Stimulated activated CD4-positive, alpha-beta T cell treated with anti-CD3 and anti-CD28 coated beads, Interleukin-2, amount 100 ng/mL, for 4 hours (primary cell): ENCODE measurements around the gene ADIRF.
A peak's percentile ranks its signal among the peaks of the same experiment; 100 is the strongest.
"Not testable (repeated sequence)": the region's sequence is repeated elsewhere in the genome, so short reads cannot be mapped to it uniquely, and the experiment has no call there.

Experiments
- DNase-seq: peaks from one replicate; pipeline ENCODE4 v3.0.0-alpha.2; 2020; ENCODE audit warnings: low read depth

The ADIRF gene

DNA sequence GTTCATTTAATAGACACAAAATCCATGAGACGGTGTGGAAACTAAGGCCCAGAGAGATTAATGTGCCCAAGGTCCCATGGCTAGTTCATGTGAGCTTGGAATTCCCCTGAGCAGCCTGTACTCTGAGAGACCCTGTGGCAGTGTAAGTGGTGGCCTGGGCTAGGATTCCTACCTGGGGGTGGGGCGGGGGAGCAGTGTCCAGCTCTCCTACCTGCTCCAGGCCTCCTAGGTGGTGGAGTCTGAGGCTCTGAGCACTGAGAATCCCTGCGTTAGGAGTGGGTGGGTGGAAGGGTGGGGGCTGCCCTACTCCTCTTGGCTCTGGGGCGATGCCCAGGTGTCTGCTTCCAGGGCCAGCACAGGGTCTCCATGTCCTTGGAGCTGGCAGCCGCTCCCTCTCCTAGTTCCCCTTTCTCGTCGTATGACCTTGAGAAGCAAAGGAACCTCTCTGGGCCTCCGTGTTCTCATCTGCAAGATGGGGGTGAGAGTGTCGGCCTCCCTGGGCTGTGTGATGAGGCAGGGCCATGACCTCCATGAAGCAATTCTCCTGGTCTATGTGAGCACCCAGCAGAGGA is 7.3 kb upstream of the ADIRF start:
- no peak for DNase-seq

DNA sequence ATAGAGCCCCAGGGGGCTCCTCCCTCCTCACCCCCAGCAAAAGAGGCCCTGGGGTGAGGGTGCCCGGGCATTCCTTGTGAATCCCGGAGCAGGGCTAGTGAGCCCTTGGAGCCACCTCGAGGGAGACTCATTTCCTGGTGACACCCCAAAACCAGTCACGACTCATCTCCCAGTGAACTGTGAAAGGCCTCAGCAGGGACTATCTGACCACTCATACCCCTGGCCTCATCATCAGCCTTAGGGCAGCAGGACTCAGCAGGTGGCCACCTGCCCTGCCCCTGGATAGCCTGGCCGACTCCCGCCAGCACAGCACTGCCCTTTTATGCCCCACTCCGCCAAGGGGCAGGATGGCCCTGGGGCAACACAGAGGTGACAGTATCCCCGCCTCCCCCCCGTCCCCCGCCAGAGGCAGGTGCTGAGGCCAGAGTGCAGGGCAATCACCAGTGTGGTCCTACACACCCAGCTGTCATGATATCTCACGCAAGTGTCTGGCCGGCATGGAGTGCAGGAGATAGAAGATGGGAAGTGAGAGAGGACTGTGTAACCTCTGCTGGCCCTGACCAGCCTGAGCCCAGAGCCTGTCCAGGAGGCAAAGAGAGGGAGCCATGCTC is 6.7 kb upstream of the ADIRF start:
- DNase-seq = no peak

DNA sequence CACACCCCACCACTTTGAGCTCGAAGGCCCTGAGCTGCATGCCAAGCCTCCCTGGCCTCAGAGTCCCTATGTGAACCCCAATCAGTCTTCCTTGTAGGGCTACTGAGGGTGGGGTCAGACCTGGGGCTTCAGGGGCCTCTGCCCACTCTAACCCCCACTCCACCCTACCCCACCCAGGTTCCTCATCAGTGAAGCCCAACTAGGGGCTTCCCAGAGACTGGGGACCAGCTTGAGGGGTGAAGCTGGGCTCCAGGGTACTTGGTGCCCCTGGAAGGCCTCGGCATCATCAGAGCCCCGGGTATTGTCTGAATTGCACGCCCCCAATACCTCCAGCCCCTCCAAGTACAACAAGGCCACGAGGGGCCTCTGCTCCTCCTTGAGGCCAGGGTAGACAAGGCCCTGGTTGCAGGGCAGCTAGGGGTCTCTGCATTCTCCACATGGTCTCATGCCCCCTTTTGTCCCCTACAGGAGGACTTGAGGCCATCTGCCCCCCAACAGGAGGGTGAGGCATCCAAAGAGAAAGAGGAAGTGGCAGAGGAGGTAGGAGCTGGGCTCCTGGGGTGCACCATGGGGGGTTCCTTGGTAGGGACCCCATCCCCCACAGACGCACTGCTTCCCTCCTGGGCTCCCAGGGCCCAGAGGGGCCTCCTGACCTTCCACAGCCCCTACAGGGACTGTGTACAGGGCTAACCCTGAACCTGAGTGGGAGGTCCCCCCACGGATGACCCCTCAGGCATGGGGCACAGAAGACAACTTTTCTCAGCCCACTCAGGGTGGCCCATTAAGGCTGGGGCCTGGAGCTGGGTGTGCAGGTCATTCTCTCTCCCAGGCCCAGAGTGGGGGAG is 5.9 kb upstream of the ADIRF start:
- no peak for DNase-seq

DNA sequence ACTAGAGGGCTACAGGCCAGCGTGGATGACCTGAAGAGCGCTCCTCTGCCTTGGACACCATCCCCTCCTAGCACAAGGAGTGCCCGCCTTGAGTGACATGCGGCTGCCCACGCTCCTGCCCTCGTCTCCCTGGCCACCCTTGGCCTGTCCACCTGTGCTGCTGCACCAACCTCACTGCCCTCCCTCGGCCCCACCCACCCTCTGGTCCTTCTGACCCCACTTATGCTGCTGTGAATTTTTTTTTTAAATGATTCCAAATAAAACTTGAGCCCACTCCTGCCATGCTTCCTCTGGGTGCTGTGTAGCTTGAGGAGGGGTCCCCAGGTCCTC is 5.3 kb upstream of the ADIRF start:
- no peak for DNase-seq

DNA sequence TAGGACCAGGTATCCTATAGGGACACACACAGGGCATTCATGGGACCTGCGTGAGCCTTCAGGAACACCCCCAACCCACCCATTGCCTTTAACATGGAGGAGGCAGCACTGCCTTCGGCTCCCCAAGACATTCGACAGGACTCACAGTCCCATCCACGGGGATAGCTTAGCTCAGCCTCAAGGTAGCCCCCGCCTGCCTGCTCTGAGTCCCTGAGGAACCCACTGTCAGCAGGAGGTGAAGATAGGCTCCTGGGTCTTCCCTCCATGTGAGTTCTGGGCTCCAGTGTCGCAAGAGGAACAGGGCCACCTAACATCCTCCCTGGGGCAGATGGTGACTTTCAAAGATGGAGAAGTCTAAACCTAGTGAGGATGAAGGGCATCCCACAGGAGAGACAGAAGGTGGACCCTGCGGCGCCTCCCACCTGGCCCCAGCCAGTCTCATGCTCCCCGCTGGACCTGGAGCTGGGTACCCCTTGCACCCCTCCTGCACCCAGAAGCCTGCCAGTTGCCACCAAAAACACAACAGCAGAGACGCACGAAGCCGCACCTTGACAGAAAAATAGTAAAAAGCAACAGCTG is 4.9 kb upstream of the ADIRF start:
- DNase-seq = no peak

DNA sequence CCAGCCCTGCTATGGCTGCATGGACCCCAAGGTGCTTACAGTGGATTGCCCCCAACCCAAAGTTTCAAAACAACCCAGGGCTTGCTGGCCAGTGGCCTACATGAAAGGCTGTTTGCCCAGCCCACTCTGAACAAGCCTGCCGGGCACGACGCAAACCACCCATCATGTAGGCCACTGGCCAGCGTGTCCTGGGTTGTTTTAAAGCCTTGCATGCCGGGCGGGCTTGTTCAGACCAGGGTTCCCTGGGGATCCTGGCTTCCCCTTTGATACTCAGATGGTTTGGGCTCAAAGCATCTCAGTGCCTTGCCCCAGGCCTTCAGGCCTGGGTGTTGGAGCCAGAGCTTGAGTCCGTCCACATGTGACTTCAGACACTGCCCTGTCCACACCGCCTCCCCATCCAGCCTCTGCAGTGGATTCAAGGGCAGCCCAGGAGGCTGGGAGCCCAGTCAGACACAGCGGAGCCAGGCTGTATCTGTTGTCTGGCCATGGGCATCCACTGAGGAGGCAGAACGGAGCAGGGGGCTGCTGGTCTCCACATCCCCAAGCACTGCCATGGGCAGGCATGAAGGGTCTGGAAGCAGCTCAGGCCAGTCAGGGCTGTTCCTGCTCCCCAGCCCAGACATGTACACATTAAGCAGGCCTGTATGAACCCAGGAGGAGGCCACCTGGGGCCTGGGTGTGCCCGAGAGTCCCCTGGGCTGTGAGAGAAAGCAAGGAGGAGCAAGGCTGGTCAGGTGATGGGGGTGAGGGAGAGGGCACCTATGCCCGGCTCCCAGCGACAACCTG is 4.0 kb upstream of the ADIRF start:
- DNase-seq = no peak

DNA sequence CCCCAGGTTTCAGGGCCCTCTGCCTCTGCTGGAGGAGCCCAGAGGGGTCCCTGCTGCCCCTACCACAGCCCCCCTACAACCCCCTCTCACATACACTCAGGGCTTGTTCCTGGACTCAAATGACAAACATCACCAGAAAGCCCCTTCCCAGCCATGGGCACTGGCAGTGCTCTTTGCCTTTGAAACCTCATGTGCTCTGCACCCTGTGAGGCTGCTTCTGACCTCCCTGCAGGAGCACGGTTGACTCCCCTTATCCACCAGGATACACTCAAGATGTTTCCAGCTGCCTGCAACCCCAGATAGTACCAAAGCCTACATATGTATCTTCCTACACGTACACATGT is 3.5 kb upstream of the ADIRF start:
- no peak for DNase-seq

DNA sequence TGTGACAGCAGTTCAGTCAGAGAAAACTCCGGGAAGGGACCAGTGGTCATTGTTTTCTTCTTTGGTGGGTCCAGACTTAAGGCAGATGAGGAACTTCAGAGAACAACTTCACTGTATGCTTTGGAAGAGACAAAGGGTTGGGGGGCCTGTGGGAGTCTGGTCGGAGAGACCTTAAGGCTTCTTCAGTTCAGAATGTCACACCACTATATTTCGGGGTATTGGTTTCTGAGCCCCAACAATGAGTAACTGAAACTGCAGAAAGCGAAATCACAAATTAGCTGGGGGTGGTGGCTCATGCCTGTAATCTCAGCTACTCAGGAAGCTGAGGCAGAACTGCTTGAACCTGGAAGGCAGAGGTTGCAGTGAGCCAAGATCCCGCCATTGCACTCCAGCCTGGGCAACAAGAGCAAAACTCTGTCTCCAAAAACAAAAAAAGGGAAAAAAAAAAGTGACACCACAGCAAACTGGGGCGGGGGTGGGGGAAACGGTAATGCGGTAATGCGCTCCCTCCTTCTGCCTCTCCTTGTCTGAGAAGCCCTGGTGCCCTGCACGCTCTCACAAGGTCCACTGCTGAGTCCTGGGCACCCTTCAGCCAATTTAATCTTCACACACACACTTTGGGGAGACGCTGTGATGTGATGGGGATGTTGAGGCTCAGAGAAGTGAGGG is 2.2 kb upstream of the ADIRF start:
- DNase-seq = peak; percentile 16

DNA sequence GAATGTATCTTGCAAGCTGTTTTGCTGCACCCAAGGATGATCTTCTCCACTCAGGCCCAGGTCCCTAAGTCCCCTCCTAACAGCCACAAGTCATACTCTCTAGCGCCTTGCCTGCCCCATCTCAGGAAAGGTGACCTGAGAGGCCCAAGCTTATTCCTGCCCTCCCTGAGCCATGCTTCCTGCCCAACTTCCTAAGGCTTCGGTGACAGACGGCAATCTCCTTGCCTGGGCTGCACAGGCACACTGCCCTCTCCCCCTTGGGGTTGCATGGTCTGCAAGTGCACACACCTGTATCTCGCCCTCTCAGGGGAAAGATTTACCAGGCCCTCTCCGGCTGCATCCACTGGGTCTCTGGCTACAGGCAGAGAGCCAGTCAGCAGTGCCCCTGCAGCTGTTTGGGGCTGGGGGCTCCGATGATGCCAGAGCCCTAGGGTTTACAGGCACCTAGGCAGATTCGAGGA is 771 bp upstream of the ADIRF start:
- no peak for DNase-seq

DNA sequence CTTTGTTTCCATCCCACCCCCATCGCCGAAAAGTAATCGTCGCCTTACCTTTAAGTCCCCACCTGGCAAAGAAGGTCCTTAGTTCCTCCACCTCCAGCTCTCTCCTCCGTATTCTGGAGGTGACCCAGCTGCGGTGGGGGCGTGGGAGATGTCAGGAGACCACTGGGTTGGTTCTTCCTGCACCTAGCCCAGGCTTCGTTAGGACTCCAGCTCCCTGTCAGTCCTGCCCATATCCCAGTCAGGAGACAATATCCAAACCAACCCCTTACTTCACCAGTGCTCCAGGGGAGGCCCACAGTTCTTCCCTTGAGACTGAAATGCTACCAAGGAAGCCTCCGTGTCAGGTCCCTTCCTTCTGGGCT is 693 bp downstream of the ADIRF start:
- no peak for DNase-seq

DNA sequence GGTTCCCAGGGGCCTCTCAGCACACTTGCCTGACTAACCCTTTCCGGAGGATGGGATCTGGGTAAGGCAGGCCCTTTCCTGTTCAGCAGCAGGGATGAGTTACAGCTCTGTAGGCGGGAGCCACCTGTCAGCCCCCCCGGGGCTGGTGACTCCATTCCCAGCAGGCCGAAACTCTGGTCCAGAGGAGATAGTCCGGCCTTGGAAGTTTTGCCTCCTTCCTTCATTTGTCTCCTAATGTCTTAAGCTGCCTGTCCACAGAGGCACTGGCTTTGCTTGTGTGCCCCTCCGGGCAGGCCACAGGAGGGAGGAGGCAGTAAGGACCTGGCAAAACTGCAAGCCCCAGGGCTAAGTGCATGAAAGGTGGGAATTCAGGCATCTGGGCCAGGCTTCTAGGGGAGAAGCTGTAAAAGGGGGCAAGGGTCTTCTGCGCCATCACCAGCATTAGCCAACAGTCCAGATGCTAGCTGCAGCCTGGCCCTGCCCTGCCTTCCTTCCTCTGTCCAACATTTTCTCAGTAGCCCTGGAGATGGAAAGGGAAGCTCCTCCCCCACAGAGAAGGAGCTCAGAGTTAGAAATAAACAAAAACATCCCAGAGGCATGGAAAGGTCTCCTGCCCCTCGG is 1.2 kb downstream of the ADIRF start:
- DNase-seq = no peak

DNA sequence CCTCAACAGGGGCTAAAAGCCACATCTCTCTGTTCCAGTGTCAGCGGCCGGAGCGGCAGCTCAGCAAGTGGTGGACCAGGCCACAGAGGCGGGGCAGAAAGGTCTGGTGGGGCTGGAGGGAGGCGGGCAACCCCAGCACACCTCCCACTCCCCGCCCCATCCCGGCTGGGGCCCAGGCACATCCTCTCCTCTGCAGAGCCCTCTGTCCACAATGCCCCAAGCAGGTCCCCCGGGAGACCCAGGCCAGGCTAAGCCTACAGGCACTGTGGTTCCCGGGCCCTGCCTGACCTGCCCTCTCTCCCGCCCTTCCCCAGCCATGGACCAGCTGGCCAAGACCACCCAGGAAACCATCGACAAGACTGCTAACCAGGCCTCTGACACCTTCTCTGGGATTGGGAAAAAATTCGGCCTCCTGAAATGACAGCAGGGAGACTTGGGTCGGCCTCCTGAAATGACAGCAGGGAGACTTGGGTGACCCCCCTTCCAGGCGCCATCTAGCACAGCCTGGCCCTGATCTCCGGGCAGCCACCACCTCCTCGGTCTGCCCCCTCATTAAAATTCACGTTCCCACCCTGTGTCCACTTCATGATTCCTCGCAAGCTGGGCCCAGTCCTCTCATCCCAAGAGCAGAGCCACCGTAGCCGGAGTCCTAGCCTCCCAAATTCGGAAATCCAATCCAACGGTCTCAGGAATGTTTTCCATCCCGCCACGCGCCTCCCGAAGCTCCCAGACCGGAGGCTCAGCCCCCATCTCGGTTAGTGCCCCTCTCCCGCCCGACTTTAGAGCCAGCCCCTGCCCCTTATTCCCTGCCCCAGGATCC is 2.1 kb downstream of the ADIRF start:
- DNase-seq = no peak

DNA sequence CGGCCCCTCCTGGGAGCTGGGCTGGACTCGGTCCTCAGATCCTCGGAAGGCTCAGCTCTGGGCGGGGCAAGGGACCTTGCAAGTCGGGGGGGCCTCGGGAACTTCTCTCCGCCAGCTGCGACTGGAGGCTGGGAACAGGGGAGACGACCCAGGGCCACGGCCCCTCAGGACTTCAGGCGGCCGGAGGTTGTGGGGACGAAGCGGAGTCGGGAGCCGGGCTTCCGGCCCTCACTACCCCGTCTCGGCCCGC is 2.6 kb downstream of the ADIRF start:
- DNase-seq = no peak

DNA sequence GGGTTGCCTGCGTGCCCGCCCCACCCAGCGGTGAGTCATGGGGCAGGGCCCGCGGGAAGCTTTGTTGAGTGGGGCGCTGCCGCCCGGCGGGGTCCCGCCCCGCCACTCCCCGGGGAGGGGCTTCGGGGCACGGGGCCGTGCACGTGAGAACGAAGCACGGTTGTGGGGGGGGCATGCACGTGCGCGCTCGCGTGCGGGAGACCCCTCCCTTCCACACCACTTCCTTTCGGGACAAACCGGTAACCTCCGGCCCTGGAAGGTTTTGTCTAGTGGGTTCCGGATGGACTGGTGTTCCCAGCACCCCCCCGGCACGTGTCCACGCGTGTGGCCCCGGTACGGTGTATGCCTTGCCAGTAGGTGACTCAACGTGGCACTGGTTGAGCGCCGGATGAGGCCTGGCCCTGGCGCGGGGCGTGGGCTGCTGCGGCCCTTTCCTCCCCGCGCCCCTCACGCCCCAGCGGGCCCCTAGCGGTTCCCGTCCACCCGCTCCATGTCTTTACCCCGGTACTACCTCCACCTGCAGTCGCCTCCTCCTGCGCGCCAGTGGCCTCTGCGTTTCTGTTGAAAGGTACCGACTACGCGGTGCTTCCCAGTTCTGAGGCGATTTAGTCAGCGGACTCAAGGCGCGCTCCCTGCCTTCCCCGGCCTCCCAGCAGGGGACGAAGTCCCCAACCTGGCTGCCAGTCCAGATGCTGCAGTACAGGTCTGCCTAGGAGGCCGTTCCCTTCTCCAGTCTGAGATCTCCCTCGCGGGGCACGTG is 3.1 kb downstream of the ADIRF start:
- peak; percentile 85 for DNase-seq

DNA sequence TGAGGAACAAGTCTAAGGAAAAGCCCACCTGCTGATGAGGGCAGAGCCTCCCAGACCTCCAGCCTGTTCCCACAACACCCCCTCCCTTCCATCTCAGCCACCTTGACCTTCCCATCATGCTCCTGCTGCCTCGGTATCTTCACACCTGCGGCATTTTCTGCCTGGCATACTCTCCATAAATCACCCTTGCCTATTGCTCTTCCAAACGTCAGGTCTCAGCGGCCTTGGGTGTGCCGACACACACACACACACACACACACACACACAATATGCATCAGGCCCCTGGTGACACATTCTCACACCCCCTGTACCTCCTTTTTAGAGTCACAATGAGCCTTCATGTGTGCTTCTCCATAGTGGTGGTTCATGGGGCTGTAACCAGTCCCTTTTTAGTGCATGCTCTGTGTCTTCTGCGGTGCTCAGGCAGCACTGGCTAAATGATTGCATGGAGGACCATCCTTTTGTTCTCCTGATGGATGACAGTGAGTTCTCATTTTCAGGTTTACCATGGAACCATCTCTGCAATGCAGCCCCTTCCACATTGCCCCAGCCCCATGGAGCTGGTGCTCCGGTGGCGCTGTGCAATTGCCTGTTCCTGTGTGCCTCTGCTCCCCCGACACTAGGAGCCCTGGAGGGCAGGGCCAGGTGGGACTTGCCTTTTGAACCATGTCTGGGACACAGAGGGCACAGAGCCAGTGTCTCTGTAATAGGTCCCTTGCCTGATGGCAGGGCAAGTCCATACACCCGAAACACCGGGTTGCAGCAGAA is 4.5 kb downstream of the ADIRF start:
- no peak for DNase-seq

DNA sequence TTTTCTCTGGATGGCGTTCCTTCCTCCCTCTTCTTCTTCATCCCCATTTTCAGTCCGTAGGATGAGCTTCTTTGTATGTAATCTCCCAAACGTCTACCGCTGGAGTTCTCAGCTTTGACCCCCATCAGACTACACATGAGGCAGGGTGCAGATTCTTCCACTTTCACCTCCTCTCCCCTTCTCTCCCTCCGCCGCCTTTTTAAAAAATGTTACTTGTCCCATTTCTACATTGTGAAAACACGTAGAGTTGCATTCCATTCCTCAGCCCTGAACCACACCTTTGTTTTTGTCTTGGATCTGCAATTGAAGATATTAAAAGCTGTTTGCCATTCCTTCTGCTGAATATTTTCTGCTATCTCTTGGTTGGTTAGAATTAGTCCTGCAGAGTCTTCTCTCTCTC is 6.2 kb downstream of the ADIRF start:
- no peak for DNase-seq

DNA sequence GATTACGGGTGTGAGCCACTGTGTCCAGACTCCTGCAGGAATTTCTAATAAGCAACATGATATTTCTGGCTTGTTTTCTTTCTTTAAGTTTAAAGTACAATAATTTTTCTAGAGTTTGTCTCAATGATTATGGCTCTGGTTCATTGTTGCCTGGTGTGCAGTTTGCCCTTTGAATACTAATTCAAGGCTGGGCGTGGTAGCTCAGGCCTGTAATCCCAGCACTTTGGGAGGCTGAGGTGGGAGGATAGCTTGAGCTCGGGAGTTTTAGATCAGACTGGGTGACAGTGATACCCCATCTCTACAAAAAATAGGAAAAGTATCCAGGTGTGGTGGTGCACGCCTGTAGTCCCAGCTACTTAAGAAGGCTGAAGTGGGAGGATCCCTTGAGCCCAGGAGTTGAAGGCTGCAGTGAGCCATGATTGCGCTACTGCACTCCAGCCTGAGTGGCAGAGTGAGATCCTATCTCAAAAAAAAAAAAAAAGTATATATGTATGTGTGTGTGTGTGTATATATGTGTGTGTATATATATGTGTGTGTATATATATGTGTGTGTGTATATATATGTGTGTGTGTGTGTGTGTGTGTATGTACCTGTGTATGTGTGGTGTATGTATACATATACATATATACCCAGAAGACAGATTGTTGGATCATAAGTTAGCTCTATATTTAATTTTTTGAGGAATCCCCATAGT is 8.2 kb downstream of the ADIRF start:
- DNase-seq = no peak

DNA sequence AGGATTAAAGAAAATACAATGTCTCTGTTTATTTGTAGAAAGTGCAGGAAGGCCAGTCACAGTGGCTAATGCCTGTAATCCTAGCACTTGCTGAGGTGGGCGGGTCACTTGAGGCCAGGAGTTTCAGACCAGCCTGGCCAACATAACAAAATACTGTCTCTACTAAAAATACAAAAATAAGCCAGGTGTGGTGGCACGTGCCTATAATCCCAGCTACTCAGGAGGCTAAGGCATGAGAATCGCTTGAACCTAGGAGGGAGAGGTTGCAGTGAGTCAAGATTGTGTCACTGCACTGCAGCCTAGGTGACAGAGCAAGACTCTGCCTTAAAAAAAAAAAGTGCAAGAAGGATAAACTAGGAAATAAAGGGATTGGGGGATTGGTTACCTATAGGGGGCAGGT is 10.2 kb downstream of the ADIRF start:
- not testable (repeated sequence) for DNase-seq

DNA sequence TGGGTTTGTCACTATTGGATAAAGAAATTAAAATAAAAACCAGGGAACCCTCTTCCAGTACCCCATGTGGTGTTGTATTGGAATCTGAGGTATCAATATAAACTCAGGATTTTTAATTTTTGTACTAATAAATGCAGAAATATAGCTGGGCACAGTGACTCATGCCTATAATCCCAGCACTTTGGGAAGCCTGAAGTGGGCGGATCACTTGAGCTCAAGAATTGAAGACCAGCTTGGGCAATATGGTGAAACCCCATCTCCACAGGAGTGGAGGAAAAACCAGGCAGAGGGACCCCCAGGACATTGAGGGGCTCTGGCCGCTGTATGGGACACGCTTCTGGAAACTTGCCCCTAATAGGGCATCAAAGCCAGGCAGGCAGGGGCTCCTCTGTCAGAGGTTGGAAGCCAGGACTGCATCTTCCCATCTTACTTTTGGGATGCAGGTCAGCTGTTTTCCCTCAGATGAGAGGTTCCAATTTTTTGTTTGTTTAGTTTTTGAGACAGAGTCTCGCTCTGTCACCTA is 11.1 kb downstream of the ADIRF start:
- no peak for DNase-seq
